Nucleus accumbens (tissue), 56 donors: ENCODE data around the gene CATSPERE.
"Not testable (repeated sequence)": the region's sequence is repeated elsewhere in the genome, so short reads cannot be mapped to it uniquely, and the experiment has no call there.

Experiments used
- DNase-seq, 56 donors: peaks; one replicate each; lab custom pipeline; 2025; lab: John Stamatoyannopoulos, UW

CATSPERE gene

DNA sequence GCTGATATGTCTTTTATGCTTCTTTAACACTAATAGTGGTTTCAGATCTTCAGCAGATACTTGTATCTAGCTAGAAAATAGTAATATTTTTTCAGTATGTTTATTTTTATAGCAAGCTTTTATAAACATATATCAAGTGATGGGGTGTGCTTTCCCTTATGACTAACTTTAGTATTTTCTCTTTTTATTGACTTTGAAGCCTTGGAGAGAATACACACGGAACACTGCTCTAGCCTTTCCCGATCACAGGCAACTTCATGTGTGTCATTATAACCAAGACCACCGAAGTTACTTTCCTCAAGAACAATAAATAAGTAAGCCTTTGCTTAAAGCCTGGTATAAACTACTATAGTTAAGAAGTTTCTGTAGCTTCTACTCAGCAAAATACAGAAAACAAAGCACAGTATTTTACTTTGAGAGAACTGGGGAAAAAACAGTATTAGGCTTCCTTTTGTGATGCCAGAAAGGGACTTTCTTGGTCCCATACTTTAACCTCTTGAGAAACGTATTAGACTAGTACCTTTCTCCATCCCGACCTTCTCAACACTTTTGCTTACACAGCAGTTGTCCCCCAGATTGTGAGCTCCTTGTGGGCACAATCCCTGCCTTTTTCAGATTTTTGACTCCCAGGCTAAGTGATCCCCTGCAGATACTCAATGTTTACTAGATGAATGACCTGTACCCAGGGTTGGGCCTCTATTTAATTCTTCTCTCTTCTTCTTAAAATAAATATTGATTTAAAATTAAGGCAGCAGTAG lies 12.6 kb upstream of the CATSPERE start:
- DNase-seq = no peak

DNA sequence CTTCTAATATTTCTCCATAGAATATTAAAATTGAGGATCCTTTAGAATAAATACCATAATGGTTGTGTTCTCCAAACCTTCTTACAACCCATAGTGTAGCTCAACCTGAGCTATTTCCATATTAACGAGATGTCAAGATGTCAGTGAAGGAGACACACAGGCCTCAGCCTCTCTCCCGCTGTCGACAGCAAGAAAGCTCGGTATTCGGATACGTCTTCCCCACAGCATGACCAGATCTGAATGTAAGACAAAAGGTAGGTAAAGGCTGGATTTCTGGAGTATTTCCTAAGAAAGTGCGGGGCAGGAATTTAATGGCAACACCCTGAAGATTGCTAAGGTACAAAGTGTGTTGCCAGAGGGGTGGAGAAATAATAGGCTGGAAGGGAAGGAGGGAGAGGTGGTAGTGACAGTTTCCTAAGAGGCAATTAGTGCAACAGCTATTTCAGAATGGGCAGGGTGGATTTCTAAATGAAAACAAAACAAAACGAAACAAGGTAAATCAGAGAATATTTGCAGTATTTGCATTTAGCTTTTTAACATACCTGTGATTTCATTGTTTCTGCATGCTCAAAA lies 11.1 kb upstream of the CATSPERE start:
- no peak for DNase-seq

DNA sequence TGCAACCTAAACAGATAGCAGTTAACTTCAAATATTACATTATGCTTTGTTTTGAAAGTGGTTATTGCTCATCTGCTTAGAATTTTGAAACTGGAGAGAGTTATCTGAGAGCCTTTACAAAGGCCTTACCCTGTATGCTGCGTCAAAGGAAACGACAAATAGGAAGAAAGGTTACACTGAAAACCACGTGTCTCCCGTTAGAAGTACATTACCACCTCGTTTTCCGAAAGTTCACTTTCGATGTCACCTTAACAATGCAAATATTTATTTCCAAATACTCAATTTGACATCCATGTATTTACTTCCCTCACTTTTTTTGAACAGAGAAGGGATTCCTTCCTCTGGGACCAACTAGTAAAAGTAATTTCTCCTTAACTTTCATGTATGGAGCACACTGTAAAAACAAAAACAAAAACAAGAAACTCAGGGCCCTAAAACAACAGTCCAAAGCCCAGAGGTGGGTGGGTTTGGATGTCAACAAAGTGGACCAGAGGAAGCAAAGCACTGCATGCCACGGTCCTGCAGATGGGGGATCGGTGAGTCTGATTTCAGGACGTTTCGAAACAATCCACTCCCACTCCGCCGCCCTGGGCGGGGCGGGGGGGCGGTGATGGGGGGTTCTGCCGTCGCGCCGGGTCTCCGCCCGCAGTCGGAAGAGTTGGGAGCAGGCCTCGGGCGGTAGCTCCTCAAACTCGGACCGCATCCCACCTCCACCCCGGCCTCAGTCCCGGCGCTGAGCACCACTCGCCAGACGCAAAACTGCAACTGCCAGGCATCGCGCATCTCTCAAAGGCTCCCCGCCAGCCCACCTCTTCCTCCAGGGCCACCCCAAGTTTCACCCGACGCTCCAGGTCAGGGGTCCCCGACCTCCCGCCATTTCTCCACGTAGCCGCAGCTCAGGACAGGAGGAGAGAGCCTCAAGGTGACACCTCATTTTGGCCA lies 10.2 kb upstream of the CATSPERE start:
- DNase-seq = peak in 28 of 56 donors; percentile 13 to 71 (median 40)

DNA sequence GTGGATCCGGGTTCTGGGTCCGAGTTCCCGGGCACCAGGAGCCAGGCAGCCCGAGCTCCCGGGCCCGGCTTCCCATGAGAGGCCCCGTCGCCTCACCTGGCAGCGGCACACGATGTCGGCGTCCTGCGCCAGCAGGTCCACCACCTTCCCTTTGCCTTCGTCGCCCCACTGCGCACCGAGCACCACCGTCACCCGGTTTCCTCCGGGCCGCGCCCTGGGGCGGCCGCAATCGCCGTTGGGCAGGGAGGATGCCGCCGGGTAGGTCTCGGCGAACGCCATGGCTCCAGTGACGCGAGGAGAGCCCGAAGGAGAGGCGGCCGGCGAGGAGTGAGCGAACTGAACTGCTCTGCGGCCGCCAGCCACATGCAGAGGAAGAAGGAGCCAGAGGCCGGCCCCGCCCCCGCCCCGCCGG lies 9.5 kb upstream of the CATSPERE start, which contains the start of gene ADSS2:
ADSS2 (minus strand) TSS at position 371 of the 412 bp plus-strand sequence; CDS start at position 279, 92 bp downstream.
- no peak for DNase-seq

DNA sequence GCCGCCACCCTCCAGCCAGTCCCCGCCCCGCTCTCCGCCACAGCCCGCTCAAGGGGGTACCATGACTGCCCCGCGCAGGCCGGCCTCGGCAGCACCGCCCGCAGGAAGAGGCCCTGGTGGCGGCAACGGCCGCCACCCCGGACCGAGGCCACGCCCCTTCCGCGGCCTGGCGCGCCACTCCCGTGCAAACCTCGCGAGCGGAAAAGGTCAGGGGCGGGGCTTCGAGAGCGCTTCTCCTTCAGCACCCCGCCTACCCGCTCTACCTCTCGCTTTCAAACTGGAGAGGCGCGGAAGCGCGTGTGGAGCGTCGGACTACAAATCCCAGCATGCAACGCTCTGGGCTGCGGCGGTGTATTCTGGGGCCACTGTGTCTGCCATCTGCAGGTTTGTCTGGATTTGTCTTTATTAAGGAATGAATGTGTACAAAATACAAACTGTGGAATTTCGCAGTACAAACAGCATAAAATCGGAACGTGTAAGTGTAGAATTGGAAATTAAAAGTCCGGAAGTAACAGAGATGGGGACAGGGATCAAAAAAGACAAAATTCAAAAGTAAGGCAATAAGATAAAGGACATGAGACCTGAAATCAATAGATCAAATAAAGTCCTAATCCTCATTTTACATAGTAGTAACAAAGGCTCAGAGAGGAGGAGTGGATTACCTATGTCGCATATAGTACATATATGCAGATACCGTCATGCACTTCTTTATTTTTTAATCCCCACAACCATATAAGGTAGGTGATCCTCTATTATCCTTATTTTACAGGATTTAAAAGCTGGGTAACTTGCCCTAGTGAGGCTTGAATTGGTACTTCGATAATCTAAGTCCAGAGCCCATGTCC lies 8.9 kb upstream of the CATSPERE start:
- DNase-seq = peak; percentile 81 to 100 (median 98)

DNA sequence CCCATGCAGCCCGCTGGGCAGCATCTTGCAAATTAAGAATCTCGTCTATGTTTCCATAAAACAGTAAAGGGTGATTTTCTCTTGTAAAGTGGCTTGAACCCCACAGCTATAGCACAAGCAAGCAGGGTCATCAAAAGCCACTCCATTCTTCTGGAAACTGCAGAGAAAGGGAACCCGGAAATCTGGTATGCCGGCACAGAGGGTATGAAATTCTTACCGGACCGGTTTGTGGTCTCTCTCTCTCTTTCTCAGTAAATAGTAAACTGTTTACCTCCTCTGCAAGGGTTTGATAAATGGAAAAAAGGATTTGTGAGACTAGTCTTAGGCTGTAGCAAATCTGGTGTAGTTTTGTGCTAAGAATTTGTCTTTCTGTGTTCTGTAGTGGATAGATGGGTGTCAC lies 6.7 kb upstream of the CATSPERE start:
- no peak for DNase-seq

DNA sequence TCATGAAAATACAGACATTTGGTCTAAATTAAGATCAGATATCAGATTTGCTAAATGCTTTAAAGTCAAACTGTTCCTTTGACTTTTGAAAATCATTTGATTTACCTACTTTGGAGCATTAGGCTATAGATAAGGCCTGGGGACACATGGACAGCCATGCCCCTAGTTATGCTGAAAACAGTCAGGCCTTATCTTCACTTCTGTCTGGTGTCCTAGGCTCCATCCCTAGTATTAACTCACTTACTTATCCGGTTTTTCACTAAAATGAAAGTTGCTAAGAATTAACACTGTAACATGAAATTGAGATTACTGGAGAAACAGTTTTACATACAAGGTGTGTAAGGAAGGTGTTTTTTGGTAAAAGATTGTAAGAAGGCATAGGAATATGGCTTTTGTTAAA lies 4.5 kb upstream of the CATSPERE start:
- no peak for DNase-seq

DNA sequence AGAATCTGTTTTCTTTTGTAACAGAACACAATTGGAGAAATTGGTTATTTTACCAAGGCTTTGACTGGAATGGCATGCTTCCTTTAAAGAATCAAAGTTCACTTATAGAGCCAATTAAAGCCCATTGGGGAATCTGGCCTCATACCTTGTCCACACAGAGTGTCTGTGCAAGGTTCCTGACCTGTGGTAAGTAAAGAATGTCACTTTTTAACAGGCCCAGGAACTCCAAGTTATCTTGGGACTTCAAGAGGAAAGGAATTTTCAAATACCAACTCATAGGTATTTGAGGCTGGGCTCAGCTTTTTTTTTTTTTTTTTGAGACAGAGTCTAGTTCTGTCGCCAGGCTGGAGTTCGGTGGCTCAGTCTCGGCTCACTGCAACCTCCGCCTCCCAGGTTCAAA lies 2.3 kb upstream of the CATSPERE start:
- no peak for DNase-seq

DNA sequence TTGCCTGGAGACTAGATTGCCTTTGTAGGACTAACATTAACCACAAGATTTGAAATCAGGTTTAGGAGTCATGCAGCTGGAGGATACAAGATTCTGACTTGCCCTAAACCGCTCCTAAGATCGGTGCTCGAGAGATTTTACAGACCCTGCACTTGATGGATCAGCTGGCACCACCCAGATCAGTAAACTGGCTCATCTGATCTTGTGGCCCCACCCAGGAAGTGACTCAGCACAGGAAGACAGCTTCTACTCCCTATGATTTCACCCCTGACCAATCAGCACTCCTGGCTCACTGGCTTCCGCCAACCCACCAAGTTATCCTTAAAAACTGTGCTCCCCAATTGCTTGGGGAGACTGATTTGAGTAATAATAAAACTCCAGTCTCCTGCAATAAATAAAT lies 876 bp upstream of the CATSPERE start:
- no peak for DNase-seq

DNA sequence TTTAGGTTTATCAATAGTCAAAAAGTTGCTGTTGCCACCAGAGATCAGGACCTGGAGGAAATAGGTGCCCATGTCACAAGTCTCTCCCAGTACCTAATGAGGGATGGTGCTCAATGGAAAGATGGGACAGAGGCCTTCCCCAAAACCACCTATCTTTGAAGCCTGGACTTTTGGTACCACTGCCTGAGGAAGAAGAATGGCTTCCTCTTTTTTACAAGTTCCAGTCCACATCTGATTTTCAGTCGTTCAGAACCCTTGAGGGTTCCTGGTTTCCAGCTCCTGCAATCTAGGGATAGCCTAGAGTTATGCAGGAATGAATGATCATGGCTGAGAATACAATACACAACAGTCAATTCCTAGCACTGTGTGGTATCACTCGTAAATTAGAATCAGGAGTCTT lies 5.7 kb downstream of the CATSPERE start:
- no peak for DNase-seq

DNA sequence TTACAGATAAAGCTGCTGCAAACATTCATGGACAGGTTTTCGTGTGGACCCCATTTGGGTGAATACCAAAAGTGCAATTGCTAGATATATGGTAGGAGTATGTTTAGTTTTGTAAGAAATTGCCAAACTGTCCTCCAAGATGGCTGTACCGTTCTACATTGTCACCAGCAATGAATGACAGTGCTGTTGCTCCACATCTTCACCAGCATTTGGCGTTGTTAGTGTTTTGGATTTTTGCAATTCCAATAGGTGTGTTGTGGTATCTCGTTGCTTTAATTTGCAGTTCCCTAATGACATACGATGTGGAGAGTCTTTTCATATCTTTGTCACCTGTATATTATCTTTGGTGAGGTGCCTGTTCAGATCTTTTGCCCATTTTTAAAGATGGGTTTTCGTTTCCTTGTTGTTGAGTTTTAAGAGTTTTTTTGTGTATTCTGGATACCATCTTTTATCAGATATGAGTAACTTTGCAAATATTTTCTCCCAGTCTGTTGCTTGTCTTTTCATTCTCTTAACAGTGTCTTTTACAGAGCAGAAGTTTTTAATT lies 12.1 kb downstream of the CATSPERE start:
- no peak for DNase-seq

DNA sequence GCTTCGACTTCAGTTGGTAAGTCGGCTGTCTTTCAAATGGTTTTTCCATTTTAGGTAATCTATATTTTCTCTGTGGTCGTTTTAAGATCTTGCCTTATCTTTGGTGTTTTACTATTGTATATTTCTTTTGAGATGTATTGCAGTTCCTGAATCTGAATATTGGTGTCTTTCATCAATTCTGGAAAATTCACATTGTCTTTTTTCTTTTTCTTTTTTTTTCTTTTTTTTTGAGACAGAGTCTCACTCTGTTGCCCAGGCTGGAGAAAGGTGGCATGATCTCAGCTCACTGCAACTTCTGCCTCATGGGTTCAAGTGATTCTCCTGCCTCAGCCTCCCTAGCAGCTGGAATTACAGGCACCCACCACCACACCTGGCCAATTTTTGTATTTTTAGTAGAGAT lies 23.9 kb downstream of the CATSPERE start:
- DNase-seq = not testable (repeated sequence)

DNA sequence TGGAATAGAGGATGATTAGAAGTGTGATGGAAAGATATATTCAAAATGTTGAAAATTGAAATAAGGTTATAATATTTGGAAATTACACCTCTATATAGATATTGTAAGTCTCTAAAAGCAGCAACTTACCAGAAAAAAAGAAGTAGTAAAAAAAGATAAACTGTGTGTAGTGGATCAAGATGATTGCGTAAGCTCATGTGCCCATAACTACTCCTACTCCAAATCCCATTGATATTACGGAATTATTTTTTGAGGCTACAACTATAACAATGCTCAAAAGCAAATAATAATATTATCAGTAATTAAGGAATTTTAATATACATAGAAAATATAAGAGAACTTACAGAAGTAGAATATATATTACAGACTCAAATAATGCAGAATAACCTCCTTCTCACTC lies 33.6 kb downstream of the CATSPERE start:
- no peak for DNase-seq

DNA sequence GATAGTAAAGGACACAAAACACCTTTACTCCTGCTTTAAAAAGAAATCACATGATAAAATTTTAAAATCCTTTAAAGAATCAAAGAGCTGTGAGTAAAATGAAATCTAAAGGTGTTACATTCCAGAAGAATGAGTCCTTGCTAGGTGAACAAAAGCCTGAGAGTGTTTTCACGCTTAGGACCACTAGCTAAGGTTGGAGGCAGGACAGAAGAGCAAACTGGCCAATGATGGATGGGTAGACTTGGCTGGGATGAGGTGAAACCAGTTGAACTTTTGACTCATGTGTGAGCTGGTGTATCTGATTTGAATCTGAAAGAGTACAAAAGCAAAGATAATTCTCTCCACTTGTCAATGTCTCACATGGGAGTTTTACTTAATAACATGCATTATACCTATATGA lies 35.1 kb downstream of the CATSPERE start:
- DNase-seq = no peak

DNA sequence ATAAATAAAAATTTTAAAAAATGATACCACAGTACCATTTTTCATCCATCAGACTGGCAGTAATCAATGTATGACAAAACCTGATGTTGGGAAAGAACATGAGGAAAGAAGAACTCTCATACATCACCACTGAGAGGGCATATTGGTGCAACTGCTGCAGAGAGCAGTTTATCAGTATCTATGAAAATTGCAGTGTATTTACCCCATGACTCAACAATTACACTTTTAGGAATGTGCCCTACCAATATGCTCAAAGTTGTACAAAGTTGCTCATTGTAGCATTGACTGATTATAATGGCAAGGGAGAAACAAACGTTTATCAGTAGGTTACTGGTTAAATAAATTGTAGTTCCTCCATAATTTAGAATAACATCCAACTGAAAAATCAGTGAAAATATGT lies 36.7 kb downstream of the CATSPERE start:
- DNase-seq = no peak

DNA sequence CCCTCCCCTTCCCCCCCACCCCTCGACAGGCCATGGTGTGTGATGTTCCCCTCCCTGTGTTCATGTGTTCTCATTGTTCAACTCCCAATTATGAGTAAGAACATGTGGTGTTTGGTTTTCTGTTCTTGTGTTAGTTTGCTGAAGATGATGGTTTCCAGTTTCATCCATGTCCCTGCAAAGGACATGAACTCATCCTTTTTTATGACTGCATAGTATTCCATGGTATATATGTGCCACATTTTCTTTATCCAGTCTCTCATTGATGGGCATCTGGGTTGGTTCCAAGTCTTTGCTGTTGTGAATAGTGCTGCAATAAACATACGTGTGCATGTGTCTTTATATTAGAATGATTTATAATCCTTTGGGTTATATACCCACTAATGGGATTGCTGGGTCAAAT lies 38.4 kb downstream of the CATSPERE start:
- DNase-seq = not testable (repeated sequence)

DNA sequence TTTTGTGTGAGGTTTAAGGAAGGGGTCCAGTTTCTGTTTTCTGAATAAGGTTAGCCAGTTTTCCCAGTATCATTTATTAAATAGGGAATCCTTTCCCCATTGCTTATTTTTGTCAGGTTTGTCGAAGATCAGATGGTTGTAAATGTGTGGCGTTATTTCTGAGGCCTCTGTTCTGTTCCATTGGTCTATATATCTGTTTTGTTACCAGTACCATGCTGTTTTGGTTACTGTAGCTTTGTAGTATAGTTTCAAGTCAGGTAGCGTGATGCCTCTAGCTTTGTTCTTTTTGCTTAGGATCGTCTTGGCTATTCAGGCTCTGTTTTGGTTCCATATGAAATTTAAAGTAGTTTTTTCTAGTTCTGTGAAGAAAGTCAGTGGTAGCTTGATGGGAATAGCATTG lies 39.4 kb downstream of the CATSPERE start:
- not testable (repeated sequence) for DNase-seq

DNA sequence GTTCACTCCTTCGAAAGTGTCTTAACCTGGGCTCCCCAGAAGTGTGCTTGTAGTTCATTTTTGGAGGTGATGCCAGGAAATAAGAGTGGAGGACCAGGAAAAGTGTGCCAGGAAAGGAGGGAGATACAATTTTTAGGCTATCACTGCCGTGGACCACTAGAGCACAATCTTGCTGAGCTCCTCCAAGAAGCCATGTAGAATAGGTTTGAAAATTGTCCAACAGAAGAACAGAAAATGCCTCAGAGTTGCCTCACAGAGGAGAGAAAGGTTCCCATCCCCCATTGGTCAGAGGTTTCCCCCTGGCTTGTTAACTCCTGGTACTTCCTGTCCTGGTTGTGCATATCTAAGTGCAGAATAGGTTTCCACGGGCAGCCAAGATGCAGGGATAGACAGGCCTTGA lies 41.6 kb downstream of the CATSPERE start:
- no peak for DNase-seq

DNA sequence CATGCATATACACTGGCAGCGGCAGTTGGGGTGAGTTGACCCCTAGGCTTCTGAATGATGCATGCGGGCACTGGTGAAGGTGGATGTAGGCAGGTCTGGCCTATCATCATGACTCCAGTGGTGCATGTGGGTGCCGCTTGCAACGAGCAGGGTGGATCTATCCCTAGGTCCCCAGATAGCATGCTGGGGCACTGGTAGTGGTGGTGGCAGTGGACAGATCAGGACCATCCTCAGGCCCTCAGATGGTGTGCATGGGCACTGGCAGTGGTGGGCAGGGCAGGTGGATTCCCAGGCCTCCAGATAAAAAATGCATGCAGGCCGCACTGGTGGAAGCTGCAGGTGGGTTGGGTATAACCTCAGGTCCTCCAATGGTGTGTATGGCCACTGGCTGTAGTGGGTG lies 52.4 kb downstream of the CATSPERE start:
- DNase-seq = no peak

DNA sequence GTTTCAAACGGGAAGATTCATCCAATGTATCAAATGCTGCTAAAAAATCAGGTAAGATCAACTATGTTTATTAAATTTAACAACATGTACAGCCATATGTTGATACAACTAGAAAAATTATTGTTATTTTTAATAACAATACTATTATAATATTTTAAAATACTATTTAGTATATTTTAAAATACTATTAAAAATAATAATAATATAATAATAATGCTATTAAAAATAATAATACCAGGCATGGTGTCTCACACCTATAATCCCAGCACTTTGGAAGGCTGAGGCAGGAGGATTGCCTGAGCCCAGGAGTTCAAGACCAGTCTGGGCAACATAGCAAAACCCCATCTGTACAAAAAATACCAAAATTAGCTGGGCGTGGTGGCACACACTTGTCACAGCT lies 54.6 kb downstream of the CATSPERE start:
- DNase-seq = no peak
